ENCODE data around the gene PPM1D. TPM values are rescaled to one million over a fixed set of nuclear protein-coding genes. Genes with fewer than 3 reads are reported as not detected.
"Not testable (repeated sequence)": the region's sequence is repeated elsewhere in the genome, so short reads cannot be mapped to it uniquely, and the experiment has no call there.

Gene PPM1D
- total RNA-seq, 4 donors from 2014 or later: 7.0 to 13.0 (median 11.9) TPM

GRCh38 chr17:60606036-60606435 is 6.0 kb downstream of the PPM1D start:
- Histone ChIP-seq H3K36me3 (no peaks in the 10 kb centered on the region), H3K4me3 (no peak overlapping the region), H3K9me3 (no peaks in the 10 kb centered on the region), H3K27me3 (no peaks in the 10 kb centered on the region), H3K27ac (no peak overlapping the region), H3K4me1 (peaks cover 37% of the 10 kb centered on the region)
- DNase-seq (ENCODE audit: low spot score in 2 of 2): no peak
- TF ChIP-seq POLR2AphosphoS5 (IDR thresholded peaks at IDR 0.05): no peak
- no peak for TF ChIP-seq POLR2A (IDR thresholded peaks at IDR 0.05)
- TF ChIP-seq CTCF (IDR thresholded peaks at IDR 0.05): no peak
- TF ChIP-seq EP300 (IDR thresholded peaks at IDR 0.05): no peak

- H3K4me3 ChIP-seq: no peak overlapping the region
- H3K4me1 ChIP-seq: peaks cover 8% of the 10 kb centered on the region
- no peaks in the 10 kb centered on the region for H3K9me3 ChIP-seq
- no peak overlapping the region for H3K27ac ChIP-seq
- TF ChIP-seq EP300 (IDR thresholded peaks at IDR 0.05) (no peak), POLR2AphosphoS5 (IDR thresholded peaks at IDR 0.05) (no peak), CTCF (IDR thresholded peaks at IDR 0.05) (no peak), POLR2A (IDR thresholded peaks at IDR 0.05) (no peak)
- WGBS: 75% methylated on average over 2 of the region's 2 CpGs
- no peaks in the 10 kb centered on the region for H3K36me3 ChIP-seq
- no peak for DNase-seq (ENCODE audit: low spot score in 2 of 2)
- H3K27me3 ChIP-seq: no peaks in the 10 kb centered on the region
These were observed 10.5 kb downstream of the PPM1D start for GRCh38 chr17:60610473-60610872.

GRCh38 chr17:60611321-60611720 is 11.3 kb downstream of the PPM1D start:
- H3K36me3 ChIP-seq; H3K27ac ChIP-seq; H3K27me3 ChIP-seq; H3K9me3 ChIP-seq; DNase-seq (ENCODE audit: low spot score in 2 of 2); H3K4me3 ChIP-seq; H3K4me1 ChIP-seq: not testable (repeated sequence)
- 93% methylated on average over 5 of the region's 5 CpGs for WGBS

- no peak for TF ChIP-seq POLR2A (IDR thresholded peaks at IDR 0.05)
- TF ChIP-seq CTCF (IDR thresholded peaks at IDR 0.05): no peak
- no peak for TF ChIP-seq EP300 (IDR thresholded peaks at IDR 0.05)
- no peaks in the 10 kb centered on the region for H3K36me3 ChIP-seq
- H3K27me3 ChIP-seq: no peaks in the 10 kb centered on the region
- WGBS: 97% methylated on average over 16 of the region's 19 CpGs
- H3K9me3 ChIP-seq: no peaks in the 10 kb centered on the region
- no peak overlapping the region for H3K4me3 ChIP-seq
- no peak for DNase-seq (ENCODE audit: low spot score in 2 of 2)
- H3K27ac ChIP-seq: no peak overlapping the region
- H3K4me1 ChIP-seq: peaks cover 8% of the 10 kb centered on the region
These were observed 13.3 kb downstream of the PPM1D start for GRCh38 chr17:60613325-60613724.

GRCh38 chr17:60613796-60614195 is 13.8 kb downstream of the PPM1D start:
- not testable (repeated sequence) for H3K4me1 ChIP-seq; H3K9me3 ChIP-seq; DNase-seq (ENCODE audit: low spot score in 2 of 2); H3K4me3 ChIP-seq; H3K27ac ChIP-seq; H3K27me3 ChIP-seq; H3K36me3 ChIP-seq
- 92% methylated on average over 6 of the region's 20 CpGs for WGBS

- not testable (repeated sequence) for DNase-seq (ENCODE audit: low spot score in 2 of 2); H3K4me3 ChIP-seq; H3K27ac ChIP-seq; H3K4me1 ChIP-seq; H3K9me3 ChIP-seq; H3K36me3 ChIP-seq; H3K27me3 ChIP-seq
- 78% methylated on average over 3 of the region's 3 CpGs for WGBS
These were observed 14.3 kb downstream of the PPM1D start for GRCh38 chr17:60614247-60614646.

- 91% methylated on average over 7 of the region's 7 CpGs for WGBS
These were observed 15.1 kb downstream of the PPM1D start for GRCh38 chr17:60615108-60615507.

More at GRCh38 chr17:60615108-60615507, 15.1 kb downstream of the PPM1D start:
- TF ChIP-seq CTCF (IDR thresholded peaks at IDR 0.05): no peak
- no peak for TF ChIP-seq POLR2AphosphoS5 (IDR thresholded peaks at IDR 0.05)
- TF ChIP-seq EP300 (IDR thresholded peaks at IDR 0.05): no peak
- no peak for TF ChIP-seq POLR2A (IDR thresholded peaks at IDR 0.05)
- DNase-seq (ENCODE audit: low spot score in 2 of 2): no peak
- Histone ChIP-seq H3K27me3 (no peaks in the 10 kb centered on the region), H3K27ac (no peak overlapping the region), H3K36me3 (no peaks in the 10 kb centered on the region), H3K4me1 (peaks cover 7% of the 10 kb centered on the region), H3K9me3 (no peaks in the 10 kb centered on the region), H3K4me3 (no peak overlapping the region)

Measured in suprapubic skin (tissue), 4 donors.